HAP-1 (cell line): ENCODE measurements around the gene SLC26A8.
"Not testable (repeated sequence)": the region's sequence is repeated elsewhere in the genome, so short reads cannot be mapped to it uniquely, and the experiment has no call there.

Experiments
- DNase-seq, 2 experiments: peaks; one replicate each; pipeline ENCODE4 v3.0.0-alpha.2; 2016 to 2020; ENCODE audit warnings: low spot score in 2 of 2
- H3K27me3 ChIP-seq: fragments of 250-450 bp; sonication (Bioruptor Pico); 2 replicates; pipeline ENCODE4 v1.5.1; 2020; ENCODE audit warnings: low read depth, mild to moderate bottlenecking, moderate library complexity
- H3K36me3 ChIP-seq: fragments of 250-450 bp; sonication (Bioruptor Pico); replicated peaks from 2 replicates; pipeline ENCODE4 v1.5.1; 2020; ENCODE audit warnings: mild to moderate bottlenecking
- H3K4me1 ChIP-seq: fragments of 250-450 bp; sonication (Bioruptor Pico); 2 replicates; pipeline ENCODE4 v1.5.1; 2020; ENCODE audit warnings: mild to moderate bottlenecking
- H3K4me3 ChIP-seq: fragments of 250-450 bp; sonication (Bioruptor Pico); 2 replicates; pipeline ENCODE4 v1.5.1; 2020; ENCODE audit warnings: mild to moderate bottlenecking, moderate library complexity
- H3K9me3 ChIP-seq: fragments of 250-450 bp; sonication (Bioruptor Pico); 2 replicates; pipeline ENCODE4 v1.5.1; 2020; ENCODE audit warnings: mild to moderate bottlenecking, moderate library complexity
- in situ Hi-C: fragments of 300-500 bp; cut with MboI; formaldehyde crosslinking; loops from 3 replicates; pipeline ENCODE4 v1.14.3; 2020; ENCODE audit warnings: low sequenced_read_pairs, inconsistent platforms, mixed read lengths

SLC26A8 gene

GRCh38 chr6:36019167-36019566 is 5.3 kb downstream of the SLC26A8 start:
- no peak for DNase-seq
- Histone ChIP-seq H3K36me3 (no peaks in the 10 kb centered on the region), H3K9me3 (no peaks in the 10 kb centered on the region), H3K4me1 (peaks cover 5% of the 10 kb centered on the region; the same call in 1 of the 2 replicates), H3K4me3 (no peak overlapping the region), H3K27me3 (no peaks in the 10 kb centered on the region)
- in situ Hi-C loops, result no loop called here

GRCh38 chr6:36018339-36018738 is 6.1 kb downstream of the SLC26A8 start:
- H3K4me1 ChIP-seq, result peaks cover 5% of the 10 kb centered on the region; the same call in 1 of the 2 replicates
- DNase-seq, result no peak

DNA sequence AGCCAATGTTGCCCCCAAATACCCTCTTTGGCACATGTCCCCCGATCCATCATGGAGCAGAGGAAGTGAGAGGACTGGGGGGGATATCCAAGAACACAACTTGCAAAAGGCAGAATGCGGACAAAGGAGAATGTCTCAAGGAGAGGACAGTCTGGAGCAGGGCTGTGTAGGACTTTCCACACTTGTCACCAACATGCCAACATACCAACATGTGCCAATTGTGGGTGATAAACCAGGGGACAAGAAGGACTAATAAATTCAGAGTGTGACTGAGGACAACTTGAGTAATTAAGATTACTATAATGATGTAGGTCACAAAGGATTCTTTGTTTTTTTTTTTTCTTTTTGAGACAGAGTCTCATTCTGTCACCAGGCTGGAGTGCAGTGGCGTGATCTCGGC is 8.8 kb downstream of the SLC26A8 start:
- H3K4me3 ChIP-seq, result no peak overlapping the region
- in situ Hi-C loops, result no loop called here
- H3K4me1 ChIP-seq, result peaks cover 5% of the 10 kb centered on the region; the same call in 1 of the 2 replicates
- no peaks in the 10 kb centered on the region for H3K27me3 ChIP-seq
- H3K9me3 ChIP-seq, result no peaks in the 10 kb centered on the region
- no peak for DNase-seq
- no peaks in the 10 kb centered on the region for H3K36me3 ChIP-seq

More at GRCh38 chr6:36018339-36018738, 6.1 kb downstream of the SLC26A8 start:
- H3K4me3 ChIP-seq, result no peak overlapping the region
- no peaks in the 10 kb centered on the region for H3K27me3 ChIP-seq
- no peaks in the 10 kb centered on the region for H3K36me3 ChIP-seq
- in situ Hi-C loops, result no loop called here
- H3K9me3 ChIP-seq, result no peaks in the 10 kb centered on the region

DNA sequence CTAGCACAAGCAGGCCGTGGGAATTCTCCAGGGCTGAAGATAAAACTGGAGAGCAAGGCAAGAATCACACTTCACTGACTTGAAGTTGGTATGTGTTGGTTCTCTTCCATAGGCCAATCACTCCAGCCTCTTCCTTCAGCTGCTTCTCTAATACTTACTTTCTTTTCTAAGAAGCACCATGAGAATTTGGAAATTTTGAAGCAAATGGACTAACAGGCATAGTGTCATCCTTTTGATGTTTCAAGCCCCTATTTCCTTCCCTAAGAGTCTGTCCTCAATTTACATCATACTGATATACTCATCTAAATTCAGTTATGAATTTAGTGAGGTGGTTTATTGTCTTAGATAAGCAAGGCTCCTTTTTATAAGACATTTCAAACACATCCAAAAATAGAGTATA is 24.0 kb downstream of the SLC26A8 start:
- Histone ChIP-seq H3K27me3 (no peaks in the 10 kb centered on the region), H3K9me3 (no peaks in the 10 kb centered on the region), H3K4me3 (no peak overlapping the region), H3K36me3 (no peaks in the 10 kb centered on the region), H3K4me1 (no peaks in the 10 kb centered on the region)
- in situ Hi-C loops, result no loop called here
- no peak for DNase-seq

DNA sequence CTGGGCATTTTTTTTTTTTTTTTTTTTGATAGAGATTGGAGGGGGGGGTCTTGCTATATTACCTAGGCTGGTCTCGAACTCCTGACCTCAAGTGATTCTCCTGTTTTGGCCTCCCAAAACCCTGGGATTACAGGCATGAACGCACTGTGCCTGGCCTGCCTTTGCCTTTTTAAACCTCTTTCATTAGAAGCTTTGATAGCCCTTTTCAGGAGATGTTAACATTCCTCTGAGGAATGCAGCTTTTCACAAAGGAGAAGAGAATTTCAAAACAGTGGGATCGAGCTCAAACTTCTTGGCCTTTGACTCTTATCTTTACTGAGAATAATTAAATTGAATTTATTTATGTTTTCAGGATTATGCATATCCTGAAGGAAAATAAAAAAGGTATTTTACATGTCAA is 31.3 kb downstream of the SLC26A8 start:
- in situ Hi-C loops, result no loop called here
- no peaks in the 10 kb centered on the region for H3K27me3 ChIP-seq
- DNase-seq, result peak; percentile 37 to 66

DNA sequence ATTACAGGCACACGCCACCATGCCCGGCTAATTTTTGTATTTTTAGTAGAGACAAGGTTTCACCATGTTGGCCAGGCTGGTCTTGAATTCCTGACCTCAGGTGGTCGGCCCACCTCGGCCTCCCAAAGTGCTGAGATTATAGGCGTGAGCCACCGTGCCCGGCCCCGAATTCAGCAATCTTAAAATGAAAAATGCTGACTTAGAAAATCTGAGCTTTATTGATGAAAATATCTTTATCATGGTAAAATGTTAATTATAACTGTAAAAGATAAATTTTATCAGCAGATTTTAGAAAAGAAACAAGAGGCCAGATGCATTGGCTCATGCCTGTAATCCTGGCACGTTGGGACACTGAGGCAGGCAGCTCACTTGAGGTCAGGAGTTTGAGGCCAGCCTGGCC is 36.4 kb downstream of the SLC26A8 start:
- H3K4me1 ChIP-seq, DNase-seq, in situ Hi-C loops, H3K9me3 ChIP-seq, H3K4me3 ChIP-seq, H3K27me3 ChIP-seq, H3K36me3 ChIP-seq: not testable (repeated sequence)

More for the DNA sequence above, 31.3 kb downstream of the SLC26A8 start:
- Histone ChIP-seq H3K4me3 (no peak overlapping the region), H3K4me1 (peaks cover 4% of the 10 kb centered on the region; the same call in 1 of the 2 replicates), H3K36me3 (no peaks in the 10 kb centered on the region), H3K9me3 (no peaks in the 10 kb centered on the region)

DNA sequence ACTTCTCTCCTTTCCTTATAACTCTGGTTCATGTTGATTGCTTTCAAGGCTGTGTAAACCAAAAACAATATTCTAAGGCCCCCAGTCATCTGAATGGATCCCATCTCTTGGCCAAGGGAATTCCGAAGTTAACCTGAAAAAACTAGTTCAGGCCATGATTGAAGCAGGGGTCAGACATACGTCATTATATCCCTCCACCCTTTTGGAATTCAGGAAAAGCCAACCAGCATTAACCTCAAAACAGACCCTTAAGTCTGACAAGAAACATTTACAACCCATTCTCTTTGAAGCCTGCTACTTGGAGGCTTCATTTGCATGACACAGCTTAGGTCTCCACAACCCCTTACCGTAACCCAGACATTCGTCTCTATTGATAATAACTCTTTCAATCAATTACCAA is 39.7 kb downstream of the SLC26A8 start:
- in situ Hi-C loops, result no loop called here
- peaks cover 5% of the 10 kb centered on the region for H3K4me1 ChIP-seq
- H3K4me3 ChIP-seq, result no peak overlapping the region
- H3K36me3 ChIP-seq, result no peaks in the 10 kb centered on the region
- peak; percentile 21 to 59 for DNase-seq
- H3K9me3 ChIP-seq, result no peaks in the 10 kb centered on the region
- H3K27me3 ChIP-seq, result no peaks in the 10 kb centered on the region

DNA sequence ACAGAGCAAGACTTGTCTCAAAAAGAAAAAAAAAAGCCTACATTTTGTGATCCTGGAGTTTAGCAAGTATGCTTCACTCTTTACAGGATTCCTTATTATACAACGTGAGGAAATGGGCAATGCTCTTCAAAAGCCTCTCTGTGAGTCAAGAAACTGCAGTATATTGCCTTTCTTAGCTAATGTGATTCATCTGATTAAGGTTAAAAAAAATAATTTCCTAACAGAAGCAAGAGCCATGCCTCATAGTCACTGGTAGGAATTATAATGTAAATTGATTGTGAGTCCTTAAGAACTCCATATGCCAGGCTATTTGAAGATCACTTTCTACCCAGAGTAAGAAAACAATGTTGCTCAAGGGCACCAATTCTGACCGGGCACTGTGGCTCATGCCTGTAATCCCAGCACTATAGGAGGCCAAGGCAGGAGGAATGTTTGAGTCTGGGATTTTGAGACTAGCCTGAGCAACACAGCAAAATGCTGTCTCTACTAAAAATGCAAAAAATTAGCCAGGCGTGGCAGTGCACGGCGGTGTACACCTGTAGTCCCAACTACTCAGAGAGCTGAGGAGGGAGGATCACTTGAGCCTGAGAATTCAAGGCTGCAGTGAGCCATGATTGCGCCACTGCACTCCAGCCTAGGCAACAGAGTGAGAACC is 43.3 kb downstream of the SLC26A8 start:
- Histone ChIP-seq H3K4me1 (peaks cover 5% of the 10 kb centered on the region), H3K4me3 (no peak overlapping the region), H3K9me3 (no peaks in the 10 kb centered on the region), H3K27me3 (no peaks in the 10 kb centered on the region), H3K36me3 (no peaks in the 10 kb centered on the region)
- in situ Hi-C loops, result no loop called here
- DNase-seq, result no peak

DNA sequence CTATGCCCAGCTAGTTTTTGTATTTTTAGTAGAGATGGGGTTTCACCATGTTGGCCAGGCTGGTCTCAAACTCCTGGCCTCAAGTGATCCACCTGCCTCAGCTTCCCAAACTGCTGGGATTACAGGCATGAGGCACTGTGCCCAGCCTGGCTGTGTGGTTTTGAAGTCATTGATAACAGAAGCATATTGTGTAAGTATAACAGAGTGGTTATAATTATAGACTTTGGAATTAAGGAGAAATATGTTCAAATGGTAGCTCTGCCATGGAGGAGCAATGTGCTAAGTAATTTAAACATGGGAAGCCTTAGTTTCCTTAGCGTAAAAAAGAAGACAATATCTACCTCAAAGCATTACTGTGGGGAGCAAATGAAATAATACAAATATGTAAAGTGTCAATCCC is 44.3 kb downstream of the SLC26A8 start:
- DNase-seq, H3K4me1 ChIP-seq, H3K36me3 ChIP-seq, in situ Hi-C loops, H3K4me3 ChIP-seq, H3K9me3 ChIP-seq, H3K27me3 ChIP-seq: not testable (repeated sequence)

- Histone ChIP-seq H3K27me3 (no peaks in the 10 kb centered on the region), H3K9me3 (no peaks in the 10 kb centered on the region), H3K36me3 (no peaks in the 10 kb centered on the region), H3K4me3 (no peak overlapping the region), H3K4me1 (no peaks in the 10 kb centered on the region; the same call in 1 of the 2 replicates)
- DNase-seq, result no peak
- in situ Hi-C loops, result no loop called here
These were observed 47.1 kb downstream of the SLC26A8 start for GRCh38 chr6:35977308-35977707.

DNA sequence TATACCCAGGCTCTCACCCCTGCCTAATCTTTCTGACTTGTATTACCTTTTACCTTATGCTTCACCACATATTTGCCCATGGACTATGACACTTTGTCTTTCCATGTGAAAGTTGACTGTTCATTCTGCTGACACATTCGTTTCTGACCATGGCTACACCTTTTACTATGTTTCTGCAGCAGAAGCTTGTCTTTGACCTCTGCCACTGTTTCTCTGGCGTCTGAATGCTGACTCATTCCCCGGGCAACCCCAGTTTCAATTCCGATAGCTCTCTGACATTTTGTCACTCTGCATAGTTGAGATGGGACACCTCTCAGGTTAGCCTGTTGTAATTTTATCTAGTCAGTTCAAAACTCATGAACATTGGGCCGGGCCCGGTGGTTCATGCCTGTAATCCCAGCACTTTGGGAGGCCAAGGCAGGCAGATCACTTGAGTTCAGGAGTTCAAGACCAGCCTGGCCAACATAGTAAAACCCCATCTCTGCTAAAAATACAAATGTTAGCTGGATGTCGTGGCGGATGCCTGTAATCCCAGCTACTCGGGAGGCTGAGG is 50.7 kb downstream of the SLC26A8 start:
- no peaks in the 10 kb centered on the region for H3K27me3 ChIP-seq
- DNase-seq, result no peak
- no peak overlapping the region for H3K4me3 ChIP-seq
- no peaks in the 10 kb centered on the region; the same call in 1 of the 2 replicates for H3K4me1 ChIP-seq
- no peaks in the 10 kb centered on the region for H3K36me3 ChIP-seq
- H3K9me3 ChIP-seq, result no peaks in the 10 kb centered on the region
- in situ Hi-C loops, result no loop called here

DNA sequence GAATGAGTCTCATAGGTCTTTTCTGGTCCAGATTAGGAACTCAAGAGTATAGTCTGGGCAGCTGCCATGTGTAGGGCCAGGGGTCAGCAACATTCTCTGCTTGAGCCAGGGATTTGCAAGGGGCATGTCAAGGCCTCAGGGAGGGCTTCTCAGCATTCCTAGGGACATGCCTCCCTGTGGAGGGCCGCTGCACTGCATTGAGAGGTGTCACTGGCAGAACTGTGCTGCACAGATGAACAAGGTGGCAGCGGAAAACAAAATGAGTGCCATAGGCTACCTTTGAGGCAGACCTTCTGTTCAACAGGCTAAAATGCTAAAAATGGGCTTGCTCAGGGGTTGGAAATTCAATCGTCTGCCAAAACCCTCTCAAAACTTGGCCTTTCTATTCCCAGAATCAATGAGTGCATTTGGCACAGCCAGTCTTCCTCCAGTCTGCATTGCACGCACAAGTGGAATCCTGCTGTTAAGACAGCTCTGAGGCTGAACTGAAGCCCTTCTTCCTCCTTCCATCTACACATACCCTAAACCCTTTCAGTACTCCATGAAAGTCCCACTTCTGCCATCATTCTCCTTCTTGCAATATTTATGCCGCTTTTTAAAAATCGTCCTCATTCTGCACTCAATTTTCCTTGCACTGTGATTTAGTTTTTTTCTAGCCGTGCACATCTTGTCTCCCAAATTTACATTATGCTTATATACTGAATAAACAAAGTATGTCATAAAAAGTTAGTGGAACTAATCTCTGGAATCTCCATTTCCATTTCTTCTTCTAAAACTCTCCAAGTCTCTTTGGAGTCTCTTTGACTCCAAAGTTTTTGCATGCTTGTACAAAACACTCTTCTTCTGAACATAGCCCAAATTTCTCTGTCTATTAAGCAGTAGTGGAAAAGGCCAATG is 51.7 kb downstream of the SLC26A8 start:
- in situ Hi-C loops, result no loop called here
- DNase-seq, result peak in 1 of 2 experiments; percentile 35

DNA sequence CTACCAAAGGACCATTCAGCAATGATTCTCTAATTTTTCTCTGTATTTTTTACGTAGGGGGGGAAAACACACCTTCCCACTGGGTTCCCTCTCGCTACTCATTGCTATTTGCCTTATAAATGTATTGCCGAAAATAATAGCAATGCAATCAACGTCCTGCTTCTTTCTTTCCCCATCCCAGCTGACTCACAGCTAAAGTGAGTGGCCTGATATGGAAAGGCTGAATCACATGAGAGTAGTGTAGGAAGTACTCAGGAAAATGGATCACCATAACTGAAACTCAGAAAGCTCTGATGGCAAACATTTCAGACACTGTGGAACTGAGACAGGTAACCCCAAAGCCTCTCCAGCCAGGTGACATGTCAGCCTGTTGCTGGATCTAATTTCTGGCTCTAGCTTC is 54.3 kb downstream of the SLC26A8 start:
- Histone ChIP-seq H3K27me3 (no peaks in the 10 kb centered on the region), H3K4me1 (no peaks in the 10 kb centered on the region; the same call in 1 of the 2 replicates), H3K9me3 (no peaks in the 10 kb centered on the region), H3K4me3 (no peak overlapping the region), H3K36me3 (no peaks in the 10 kb centered on the region)
- no peak for DNase-seq
- in situ Hi-C loops, result no loop called here

More for the DNA sequence above, 51.7 kb downstream of the SLC26A8 start:
- H3K4me1 ChIP-seq, result no peaks in the 10 kb centered on the region; the same call in 1 of the 2 replicates
- H3K27me3 ChIP-seq, result no peaks in the 10 kb centered on the region
- H3K36me3 ChIP-seq, result no peaks in the 10 kb centered on the region
- no peaks in the 10 kb centered on the region for H3K9me3 ChIP-seq
- no peak overlapping the region for H3K4me3 ChIP-seq

DNA sequence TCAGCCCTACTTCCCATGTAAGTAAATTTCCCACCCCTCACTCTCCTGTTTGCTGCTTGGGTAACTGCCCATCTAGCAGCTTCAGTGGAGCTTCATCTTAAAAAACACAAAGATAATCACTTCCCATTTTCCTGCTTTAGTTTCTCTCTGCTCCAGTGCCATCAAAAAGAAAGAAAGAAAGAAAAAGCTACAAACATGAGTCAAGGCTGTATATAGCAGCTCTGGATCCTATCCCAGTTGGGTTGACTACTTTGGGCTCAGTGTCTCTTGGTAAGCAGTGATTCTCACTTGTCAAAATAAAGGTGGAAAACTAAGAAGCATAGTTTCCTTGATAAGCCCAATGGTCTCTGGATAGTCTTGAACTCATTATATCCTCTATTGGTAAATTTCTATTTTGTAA is 54.8 kb downstream of the SLC26A8 start:
- DNase-seq, result no peak
- H3K36me3 ChIP-seq, result no peaks in the 10 kb centered on the region
- no peak overlapping the region for H3K4me3 ChIP-seq
- H3K4me1 ChIP-seq, result no peaks in the 10 kb centered on the region
- H3K9me3 ChIP-seq, result no peaks in the 10 kb centered on the region
- in situ Hi-C loops, result no loop called here
- no peaks in the 10 kb centered on the region for H3K27me3 ChIP-seq
